CD1c-positive myeloid dendritic cell (primary cell): ENCODE results near the gene SMAD4.
A peak's percentile ranks its signal among the peaks of the same experiment; 100 is the strongest.

ENCODE experiments used
- DNase-seq: peaks from one replicate; pipeline ENCODE4 v3.0.0-alpha.2; 2016; ENCODE audit errors: extremely low spot score

Gene SMAD4

DNA sequence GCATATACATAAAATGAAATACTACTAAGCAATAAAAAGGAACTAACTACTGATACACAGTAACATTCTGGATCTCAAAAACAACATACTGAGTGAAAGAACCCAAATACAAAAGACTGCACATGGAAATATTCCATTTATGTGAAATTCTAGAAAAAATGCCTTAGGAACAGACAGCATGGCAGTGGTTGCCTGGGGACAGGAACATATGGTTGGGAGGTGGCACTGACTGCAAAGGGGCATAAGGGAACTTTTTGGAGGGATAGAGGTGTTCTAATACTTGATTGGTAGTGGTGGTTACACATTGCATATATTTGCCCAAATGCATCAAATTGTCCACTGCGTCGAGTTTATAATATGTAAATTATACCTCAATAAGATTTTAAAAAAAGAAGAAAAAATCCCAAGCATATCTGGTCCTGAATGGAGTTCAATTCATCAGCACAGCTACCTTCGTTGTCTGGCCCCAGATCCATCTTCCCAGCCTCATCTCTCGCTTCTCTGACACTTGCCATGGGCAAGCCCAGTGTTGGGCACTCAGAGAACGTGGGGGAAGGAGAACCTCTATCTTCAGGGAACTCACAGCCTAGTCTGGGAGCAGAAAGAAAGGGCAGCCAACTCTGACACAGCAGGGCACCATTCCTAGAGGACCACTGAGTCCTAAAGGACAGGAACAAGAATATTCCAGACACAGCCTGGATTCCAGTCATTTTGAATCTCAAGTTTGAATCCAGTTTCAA is 8.6 kb upstream of the SMAD4 start:
- no peak for DNase-seq

DNA sequence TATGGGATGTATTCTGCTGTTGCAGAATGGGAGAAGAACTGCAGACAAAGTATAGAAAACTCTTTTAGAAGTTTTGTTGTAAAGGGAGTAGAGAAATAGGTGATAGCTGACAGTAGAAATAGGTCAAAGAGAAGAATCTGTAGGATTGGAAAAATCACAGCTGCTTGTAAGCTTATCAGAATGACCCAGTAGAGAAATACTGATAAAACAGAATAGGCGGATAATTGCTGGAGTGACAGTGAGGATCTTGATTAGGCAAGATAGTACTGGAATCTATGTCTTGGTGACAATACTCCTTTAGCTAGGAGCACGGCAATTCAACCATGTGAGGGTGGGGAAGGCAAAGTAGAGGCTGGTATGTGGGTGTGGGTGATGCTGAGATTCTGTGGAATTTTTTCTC is 4.5 kb upstream of the SMAD4 start:
- no peak for DNase-seq

DNA sequence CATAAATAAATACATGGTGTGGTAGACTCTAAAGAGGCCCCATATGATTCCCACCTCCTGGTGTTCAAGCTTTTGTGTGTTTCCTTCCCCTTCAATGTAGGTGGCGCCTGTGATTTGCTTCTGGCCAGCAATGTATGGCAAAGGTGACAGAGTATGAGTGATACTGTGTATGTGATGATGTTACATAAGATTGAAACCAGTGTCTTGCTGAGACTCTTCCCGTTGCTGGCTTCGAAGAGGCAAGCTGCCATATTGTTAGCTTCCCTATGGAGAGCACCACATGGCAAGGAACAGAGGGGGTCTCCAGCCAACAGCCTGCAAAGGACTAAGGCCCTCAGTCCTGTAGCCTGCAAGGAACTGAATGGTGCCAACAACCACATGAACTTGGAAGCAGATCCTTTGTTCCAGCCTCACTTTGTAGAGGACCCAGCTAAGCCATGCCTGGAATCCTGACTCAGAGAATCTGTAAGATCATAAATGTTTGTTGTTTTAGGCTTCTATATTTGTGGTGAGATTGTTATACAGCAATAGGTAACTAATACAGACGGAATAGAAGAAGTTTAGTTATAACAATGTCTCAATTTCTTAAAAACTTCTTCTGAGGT is 1.7 kb upstream of the SMAD4 start:
- DNase-seq: peak; percentile 58

DNA sequence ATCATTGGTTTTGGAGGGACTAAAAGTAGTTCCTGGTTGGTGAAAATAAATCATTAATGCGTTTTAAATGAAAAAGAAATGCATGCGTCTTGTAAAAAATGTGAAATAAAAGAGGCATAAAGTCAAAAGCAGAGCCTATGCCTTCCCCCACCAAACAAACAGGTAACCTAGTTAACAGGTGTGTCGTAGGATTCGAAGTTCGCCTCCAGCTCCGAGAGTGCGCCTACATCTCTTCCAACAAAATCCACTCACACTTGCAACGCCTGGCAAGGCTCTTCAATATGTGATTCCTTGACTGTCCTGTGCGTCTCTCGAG is 677 bp upstream of the SMAD4 start:
- DNase-seq: no peak

DNA sequence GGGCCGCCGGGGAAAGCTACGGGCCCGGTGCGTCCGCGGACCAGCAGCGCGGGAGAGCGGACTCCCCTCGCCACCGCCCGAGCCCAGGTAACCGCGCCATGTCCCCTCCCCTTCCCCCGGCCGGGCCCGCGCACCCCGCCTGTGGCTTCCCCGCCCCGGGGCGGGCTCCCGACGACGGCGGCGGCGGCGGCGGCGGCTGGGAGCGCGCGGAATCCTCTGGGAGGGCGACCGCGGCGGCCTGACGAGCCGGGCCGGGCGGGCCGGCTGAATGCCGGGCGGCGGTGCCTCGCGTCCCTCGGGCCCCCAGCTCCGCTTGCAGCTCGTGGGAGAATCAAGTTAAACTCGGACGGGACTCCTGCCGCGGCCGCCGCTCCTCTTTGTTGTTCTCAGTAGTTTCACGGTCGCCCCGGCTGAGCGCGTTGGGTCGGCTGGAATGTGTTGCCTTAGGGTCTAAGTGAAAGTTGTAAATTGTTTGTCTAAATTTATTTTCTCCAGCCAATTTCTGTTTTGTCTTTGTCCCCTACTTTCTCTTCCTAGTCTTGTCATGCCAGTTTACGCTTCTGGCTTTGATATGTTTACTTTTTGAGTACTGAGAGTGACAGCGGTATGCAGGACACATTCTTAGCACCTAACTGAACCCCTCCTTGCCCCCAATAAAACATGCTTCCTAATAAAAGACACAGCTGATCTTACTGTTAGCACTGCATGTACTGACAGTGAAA is 685 bp downstream of the SMAD4 start:
- DNase-seq: peak; percentile 76

DNA sequence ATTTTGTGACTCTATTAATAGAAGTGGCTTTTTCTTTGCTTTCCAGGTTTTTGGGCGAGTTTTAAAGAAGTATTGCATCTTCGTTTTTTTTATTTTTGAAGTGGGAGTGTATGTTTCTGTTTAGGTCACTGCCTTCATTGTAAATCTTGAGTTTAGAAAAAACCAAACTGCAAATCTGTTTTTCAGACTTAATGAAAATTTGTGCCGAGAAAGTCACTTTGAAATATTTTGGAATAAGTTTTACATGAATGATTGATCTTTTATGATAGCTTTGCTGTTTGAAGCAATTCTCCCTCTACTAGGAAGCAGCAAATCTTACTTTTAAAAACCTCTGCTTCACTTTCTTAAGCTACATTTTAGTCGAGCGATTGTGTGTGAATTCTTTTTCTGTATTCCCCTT is 2.2 kb downstream of the SMAD4 start:
- no peak for DNase-seq

DNA sequence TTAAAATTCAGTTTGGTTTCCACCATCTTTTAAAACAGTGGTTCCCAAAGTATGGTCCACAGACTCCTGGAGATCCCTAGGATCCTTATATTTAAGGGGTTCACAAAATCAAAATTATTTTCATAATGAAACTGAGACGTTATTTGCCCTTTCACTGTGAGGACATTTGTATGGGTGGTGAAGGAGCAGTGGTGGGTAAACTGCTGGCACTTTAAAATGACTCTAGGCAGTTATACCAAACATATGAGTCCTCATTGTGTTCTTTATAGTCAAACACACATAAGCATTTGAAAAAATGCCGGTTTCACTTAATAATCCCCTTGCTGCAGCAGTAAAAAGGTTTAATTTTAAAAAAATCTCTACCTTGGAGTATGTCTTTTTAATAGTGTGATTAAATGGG is 7.2 kb downstream of the SMAD4 start:
- no peak for DNase-seq

DNA sequence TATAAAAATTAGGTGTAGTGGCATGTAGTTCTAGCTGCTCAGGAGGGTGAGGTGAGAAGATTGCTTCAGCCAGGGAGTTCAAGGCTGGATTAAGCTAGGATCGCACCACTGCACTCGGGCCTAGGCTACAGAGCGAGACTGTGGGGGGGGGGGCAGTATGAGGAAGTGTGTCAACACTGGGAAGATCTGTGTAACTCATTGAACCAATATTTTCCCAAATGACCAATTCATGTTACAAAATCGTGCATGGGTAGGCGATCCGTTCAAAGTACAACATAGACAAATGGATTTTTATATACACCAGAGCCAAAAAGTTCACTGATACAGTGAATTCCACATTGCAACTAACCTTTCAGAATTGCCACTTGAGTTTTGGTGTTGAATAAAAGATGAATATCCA is 8.1 kb downstream of the SMAD4 start:
- peak; percentile 19 for DNase-seq

DNA sequence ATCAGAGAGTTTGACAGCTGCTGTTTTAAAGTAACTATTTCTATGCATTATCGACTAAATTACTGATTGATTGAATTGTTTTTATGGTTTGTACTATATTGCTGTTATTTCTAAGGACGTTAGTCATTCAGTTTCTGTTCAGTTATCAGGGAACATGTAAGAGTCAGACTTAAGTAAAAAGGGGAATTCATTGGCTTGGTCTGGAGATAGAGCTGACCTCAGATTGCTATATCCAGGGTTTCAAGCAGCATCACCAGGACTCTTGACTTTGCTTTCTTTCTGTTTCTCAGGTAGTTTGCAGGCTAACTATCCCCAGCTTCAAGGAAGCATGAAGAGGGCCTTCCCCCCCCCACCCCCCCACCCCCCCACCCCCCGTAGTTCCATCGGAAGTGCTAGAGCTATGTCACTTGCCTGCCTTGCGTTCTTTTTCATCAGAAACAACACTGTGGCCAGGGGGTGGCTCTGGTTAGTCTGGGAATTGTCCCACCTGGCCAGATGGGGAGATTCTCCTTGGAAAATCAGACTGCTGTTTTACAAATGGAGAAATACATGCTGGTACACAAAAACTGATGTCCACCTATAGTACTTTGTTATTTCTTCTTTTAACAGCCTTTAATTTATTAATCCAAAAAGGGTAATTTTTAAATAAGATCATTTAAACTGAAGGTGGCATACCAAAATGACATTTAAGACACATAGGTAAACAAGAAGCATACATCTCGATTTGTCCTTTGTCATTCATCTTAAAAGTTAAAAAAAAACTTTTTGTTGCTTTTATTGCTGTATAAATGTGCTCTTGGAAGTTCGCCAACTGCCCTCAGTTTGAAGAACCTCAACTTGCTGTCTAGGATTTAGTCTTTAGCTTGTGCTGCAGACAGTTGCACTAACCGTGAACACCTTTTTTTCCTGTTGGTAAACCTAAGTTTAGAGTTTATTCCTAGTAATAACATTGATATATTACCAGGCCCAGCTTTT is 9.4 kb downstream of the SMAD4 start:
- peak; percentile 33 for DNase-seq

DNA sequence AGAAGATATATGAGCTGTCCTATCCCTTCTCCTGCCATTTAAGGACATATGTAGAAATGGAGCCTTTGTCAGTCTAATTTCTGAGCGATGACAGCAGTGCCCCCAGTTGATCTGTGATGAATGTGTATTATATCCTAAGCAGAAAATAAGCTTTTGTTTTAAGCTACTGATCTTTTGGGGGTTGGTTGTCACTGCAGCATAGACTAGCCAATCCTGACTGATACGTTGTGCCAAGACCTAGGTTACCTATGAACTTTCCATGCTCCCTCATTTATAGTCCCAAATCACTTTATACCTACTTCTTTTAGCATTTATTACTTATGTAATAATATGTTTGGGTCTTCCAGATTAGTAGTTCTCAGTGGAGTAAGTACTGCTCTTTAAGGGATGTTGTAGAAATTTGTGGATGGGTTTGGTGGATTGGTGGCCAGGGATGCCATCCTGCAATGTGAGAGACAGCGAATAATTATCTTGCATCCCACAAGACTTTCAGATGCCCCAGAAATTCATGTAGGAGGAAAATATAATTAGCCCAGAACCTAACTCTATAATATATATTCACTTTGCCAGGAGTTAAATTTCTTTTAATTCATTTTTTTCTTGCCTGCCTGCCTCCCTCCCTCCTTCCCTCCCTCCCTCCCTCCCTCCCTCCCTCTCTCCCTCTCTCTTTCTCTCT is 11.8 kb downstream of the SMAD4 start:
- no peak for DNase-seq

DNA sequence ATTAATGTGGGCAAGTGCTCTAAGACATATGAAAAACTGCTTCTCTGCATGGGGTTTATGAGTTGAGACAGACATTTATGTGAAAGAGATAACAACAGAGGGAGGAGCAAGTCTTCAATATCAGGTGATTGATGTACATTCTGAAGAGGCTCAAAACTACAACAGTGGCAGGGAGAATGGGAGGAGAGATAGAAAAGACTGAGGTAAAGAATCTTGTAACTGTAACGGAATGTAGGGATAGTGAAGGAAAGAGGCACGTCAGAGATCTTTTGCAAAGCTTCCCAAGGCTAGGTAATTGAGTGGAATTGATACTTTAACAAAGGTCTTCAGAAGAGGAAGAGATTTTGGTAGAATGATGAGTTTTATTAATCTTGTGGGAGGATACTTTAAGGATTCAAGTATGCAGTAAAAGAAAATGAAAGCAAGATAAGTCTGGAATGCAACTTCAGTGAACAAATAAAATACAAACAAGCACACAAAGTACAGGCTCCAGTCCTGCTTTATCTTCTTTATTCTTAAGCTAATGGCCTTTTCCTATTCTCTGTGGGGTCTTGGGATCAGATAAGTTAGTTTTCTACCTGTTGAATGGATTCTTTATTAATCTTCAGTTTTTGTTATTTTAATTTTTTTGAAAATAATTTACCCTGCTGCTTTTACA is 15.0 kb downstream of the SMAD4 start:
- no peak for DNase-seq

DNA sequence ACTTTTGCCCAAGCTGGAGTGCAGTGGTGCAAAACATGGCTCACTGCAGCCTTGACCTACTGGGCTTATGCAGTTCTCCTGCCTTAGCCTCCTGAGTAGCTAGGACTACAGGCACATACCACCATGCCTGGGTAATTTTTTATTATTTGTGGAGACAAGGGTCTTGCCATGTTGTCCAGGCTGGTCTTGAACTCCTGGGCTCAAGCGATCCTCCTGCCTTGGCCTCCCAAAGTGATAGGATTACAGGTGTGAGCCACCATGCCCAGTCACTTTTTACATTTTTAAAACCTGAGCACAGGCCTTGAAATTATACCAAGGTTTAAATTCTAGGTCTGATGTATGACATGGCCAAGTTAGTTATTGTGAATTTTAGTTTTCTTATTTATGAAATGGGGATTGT is 18.2 kb downstream of the SMAD4 start:
- no peak for DNase-seq

DNA sequence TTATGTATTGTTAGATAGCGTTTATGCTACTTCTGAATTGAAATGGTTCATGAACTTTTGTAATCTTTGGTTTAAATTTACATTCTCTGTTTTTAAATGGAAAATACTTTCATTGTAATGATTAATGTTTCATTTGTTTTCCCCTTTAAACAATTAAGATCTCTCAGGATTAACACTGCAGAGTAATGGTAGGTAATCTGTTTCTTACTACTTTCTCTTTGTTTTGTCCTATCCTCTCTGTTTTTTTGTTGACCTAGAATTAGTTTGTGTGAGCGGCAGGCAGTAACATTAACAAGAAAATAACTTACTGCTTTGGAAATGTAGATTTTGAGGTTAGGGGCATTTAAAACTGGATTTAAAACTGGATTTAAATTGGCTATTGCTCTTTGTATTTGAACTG is 19.1 kb downstream of the SMAD4 start:
- no peak for DNase-seq

DNA sequence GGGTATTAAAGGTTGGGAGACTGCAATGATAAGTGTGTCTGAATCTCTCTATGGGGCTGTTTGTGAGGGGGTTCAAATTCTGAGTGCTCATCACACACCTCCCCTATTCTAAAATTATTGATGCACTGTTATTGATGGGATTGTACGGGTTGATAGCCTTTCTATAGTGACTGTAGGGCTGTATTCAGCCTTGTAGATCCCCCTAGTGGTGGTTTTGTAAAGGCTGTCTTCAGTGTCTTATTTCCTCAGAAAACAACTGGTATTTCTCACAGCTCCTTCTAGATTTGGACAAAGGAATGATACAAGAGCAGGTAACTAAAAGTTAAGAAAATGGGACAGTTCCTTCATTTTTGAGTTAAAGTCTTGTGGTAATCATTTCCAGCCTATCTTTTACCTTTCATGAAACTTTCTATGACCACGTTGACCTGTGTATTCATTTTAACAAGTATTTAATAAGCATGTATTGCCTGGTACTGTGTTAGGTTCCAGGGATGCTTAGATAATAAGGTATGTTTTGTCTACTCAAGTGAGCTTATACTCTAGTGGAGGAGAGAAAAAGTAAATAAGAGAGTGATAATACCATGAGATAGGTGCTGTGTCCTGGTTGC is 21.2 kb downstream of the SMAD4 start:
- DNase-seq: peak; percentile 70

DNA sequence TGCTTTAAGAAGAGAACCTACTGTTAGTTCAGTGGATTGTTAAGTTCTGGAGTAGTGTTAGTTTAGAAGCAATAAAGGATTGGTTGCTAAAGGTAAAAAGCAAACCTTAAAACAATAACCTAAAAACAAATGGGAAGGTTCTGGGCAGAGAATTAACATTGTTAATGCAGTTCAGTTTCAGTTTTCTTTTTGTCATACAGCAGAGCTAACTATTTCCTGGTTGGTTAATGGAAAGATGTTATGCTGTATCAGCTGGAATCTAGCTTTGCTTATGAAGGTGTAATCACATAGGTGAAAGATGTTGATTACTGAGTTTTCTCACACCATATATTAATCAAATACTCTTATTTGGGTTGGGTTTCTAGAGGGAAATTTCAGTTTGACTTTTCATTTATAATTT is 23.8 kb downstream of the SMAD4 start:
- DNase-seq: no peak

DNA sequence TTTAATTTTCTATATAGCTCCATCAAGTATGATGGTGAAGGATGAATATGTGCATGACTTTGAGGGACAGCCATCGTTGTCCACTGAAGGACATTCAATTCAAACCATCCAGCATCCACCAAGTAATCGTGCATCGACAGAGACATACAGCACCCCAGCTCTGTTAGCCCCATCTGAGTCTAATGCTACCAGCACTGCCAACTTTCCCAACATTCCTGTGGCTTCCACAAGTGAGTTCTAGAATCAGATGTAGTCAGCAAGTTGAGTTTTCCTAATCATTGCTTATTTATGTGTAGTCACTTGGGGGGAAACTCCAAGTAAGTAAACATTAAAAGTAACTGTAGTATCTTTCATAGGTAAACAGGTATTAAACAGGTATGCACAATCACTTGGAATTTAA is 24.8 kb downstream of the SMAD4 start:
- DNase-seq: no peak

DNA sequence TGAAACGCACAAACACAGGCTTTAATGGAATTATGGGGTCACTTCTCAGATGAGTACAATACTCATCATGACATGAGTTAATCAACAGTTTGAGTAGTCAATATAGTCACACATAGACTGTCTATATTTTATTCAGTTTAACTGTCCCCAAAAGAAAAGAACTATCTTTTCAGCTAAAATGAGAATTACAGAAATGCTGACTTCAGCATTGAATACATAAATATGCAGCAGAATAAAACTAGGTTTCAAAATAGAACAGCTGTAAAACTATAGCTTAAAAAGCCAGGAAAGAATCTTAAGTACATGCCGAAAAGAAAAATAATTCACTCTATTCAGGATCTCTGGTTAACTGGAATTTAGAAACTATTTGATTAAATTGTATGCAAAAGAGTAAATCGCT is 30.0 kb downstream of the SMAD4 start:
- no peak for DNase-seq

DNA sequence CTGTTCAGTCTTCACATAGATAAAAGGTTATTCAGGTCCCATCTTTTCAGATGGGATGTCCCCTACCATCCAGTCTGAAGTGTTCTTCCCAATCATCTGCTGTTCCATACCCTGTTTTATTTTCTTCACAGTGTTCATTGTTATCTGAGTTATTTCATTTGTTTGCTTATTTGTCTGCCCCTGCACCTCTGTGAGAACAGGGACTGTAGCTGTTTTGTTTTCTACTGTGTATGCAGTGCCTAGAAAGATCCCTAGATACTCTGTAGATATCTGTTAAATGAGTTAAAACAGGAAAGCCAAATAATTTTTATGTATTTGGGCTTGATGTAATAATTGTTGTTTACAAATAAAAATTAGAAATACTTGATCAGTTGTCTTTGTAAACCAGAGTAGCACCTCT is 34.2 kb downstream of the SMAD4 start:
- no peak for DNase-seq

DNA sequence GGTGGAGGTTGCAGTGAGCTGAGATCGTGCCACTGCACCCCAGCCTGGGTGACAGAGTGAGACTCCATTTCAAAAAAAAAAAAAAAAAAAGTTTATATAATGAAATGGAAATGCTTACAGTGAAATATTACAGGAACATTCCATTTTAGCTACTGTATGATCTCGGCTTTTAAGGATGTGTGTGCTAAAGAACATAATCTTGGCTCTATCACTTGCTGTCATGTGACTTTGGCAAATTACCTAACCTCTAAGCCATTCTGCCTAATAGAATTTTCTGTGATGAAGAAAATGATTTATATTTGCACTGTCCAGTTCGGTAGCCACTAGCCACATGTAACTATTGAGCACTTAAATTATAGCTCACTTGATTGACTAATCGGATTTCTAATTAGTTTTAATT is 36.3 kb downstream of the SMAD4 start:
- DNase-seq: no peak

DNA sequence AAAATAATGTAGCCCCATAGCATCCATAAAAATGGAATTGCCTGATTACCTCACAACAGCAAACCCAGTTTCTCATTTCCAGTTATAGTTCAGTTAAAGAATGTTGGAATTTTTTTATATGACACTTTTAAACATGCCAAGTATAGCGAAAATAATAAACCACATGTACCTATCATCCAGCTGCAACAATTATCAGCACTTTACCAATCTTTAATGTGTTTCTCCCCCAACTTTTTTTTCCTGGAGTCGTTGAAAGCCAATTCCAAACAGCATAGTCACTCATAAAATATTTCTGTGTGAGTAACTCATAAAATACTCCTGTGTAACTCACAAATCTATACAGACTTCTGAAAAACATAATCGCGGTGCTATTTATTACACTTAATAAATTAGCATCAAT is 38.1 kb downstream of the SMAD4 start:
- no peak for DNase-seq

DNA sequence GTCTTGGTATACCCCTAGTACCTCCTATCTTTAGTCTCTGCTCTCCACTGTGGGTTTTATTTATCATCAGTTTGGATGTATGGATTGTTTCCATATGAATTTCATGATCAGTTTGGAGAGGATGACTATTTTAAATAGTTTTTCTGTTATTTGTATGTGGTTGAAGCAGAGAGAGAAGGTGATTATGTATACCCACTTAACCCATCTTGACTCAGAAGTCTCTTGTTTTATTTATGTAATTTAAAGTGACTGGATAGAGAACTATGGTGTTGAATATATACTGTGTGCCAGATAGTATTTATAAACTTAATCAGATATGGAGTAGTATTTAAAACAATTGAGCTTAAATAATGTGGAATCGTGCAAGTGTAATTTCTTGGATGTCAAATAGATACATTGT is 39.9 kb downstream of the SMAD4 start:
- DNase-seq: no peak
